ENCODE data around the gene LINC00305. TPM values are rescaled to one million over a fixed set of nuclear protein-coding genes. Genes with fewer than 3 reads are reported as not detected.

The LINC00305 gene
- total and polyA plus RNA-seq, 10 of the 15 experiments (the other 5 are each of a cell fraction or from before 2014, with no cell fraction given): 0.11 to 19.4 (median 0.26) TPM; not detected in 7

- CTCF ChIA-PET: interaction anchor here (0.9 to 3.2 kb wide), 8 partner anchors 12 to 315 kb away, joined by 3 to 27 read pairs (median 4); no protein-coding TSS in a partner anchor
- H3K27me3 ChIP-seq (replicated peaks in 1 of 2; ENCODE audit: control insufficient read depth in 2 of 2, insufficient read depth in 2 of 2, low read length in 1 of 2): no peaks in the 10 kb centered on the region
- H3K9ac ChIP-seq (ENCODE audit: control insufficient read depth, insufficient read depth, low read length): no peak overlapping the region
- in situ Hi-C loops (cut with MboI) (no loop called here), intact Hi-C loops (cut with micrococcal nuclease; ENCODE audit: unreplicated experiment) (loop anchor here (5.0 kb wide), 1 partner anchor 78 kb away; no protein-coding TSS in a partner anchor)
- POLR2A ChIA-PET: interaction anchor here (0.6 kb wide), 1 partner anchor 1320 kb away, joined by 3 read pairs; no protein-coding TSS in a partner anchor
- H2AFZ ChIP-seq (ENCODE audit: control insufficient read depth, low read depth, low read length): no peak overlapping the region
- 27% methylated on average over 1 of the region's 1 CpG for WGBS (ENCODE audit: insufficient coverage, insufficient replicate concordance, low lambda C conversion rate, missing lambda C conversion rate)
- no peaks in the 10 kb centered on the region for H3K9me3 ChIP-seq (replicated peaks; ENCODE audit: control insufficient read depth, insufficient read depth, low read length)
- no TSS peak for BruUV-seq (replicated peaks)
- TF ChIP-seq PRDM15 (CRISPR knock-in tag; IDR thresholded peaks at IDR 0.05) (no peak), JUNB (IDR thresholded peaks at IDR 0.05) (no peak), ATF2 (IDR thresholded peaks at IDR 0.05; ENCODE audit: low read length) (no peak), BCL11A (IDR thresholded peaks at IDR 0.05; ENCODE audit: low read depth, low read length) (no peak)
- RAD21 ChIA-PET (ENCODE audit: unreplicated experiment): interaction anchor here (0.6 to 2.1 kb wide), 6 partner anchors 33 to 316 kb away, joined by 3 to 6 read pairs (median 4); no protein-coding TSS in a partner anchor
- no peak for DNase-seq (ENCODE audit: low read depth, low spot score)
- H3K4me1 ChIP-seq (ENCODE audit: control insufficient read depth, insufficient read depth, low read length): no peaks in the 10 kb centered on the region
- ATAC-seq: no peak
- H3K4me2 ChIP-seq (ENCODE audit: control insufficient read depth, insufficient read depth): no peak overlapping the region
- no peaks in the 10 kb centered on the region for H4K20me1 ChIP-seq (ENCODE audit: control insufficient read depth, insufficient read depth)
- H3K36me3 ChIP-seq (ENCODE audit: control insufficient read depth in 2 of 2, insufficient read depth in 2 of 2, low read length in 1 of 2): no peaks in the 10 kb centered on the region
- FAIRE-seq: no peak
- no peak overlapping the region for H3K27ac ChIP-seq (ENCODE audit: control insufficient read depth, insufficient read depth)
- H3K79me2 ChIP-seq (ENCODE audit: control insufficient read depth, insufficient read depth, low read length): no peaks in the 10 kb centered on the region
- SMC1A ChIA-PET (ENCODE audit: uncharacterized antibody, unreplicated experiment): interaction anchor here (0.5 to 3.9 kb wide), 9 partner anchors 9 to 592 kb away, joined by 3 to 31 read pairs (median 3); no protein-coding TSS in a partner anchor
- no peak overlapping the region for H3K4me3 ChIP-seq
Observed at GRCh38 chr18:64095056-64095455, 53.8 kb downstream of the LINC00305 start.

Data from GM12878 (cell line).